ENCODE results near the gene HTR4.

- TF ChIP-seq CTCF (conservative IDR thresholded peaks at IDR 0.05; ENCODE audit: low read length) (no peak), EZH2phosphoT487 (IDR thresholded peaks at IDR 0.05; ENCODE audit: borderline replicate concordance, low read depth, low read length) (no peak)
These were observed 114.5 kb downstream of the HTR4 start for GRCh38 chr5:148539851-148540250.
